ENCODE results near the gene IQSEC1.

- TF ChIP-seq CTCF (IDR thresholded peaks at IDR 0.05) (no peak), POLR2A (IDR thresholded peaks at IDR 0.05) (no peak), POLR2AphosphoS5 (IDR thresholded peaks at IDR 0.05) (no peak)
Measured at GRCh38 chr3:13107661-13108060, 34.4 kb upstream of the IQSEC1 start.

Data from transverse colon (tissue), 4 donors.